ENCODE measurements around the gene HRNR.

HRNR gene

GRCh38 chr1:152188673-152189591, 35.1 kb downstream of the HRNR start:
- peak; percentile 75 for DNase-seq (ENCODE audit: low read depth)

GRCh38 chr1:152186556-152187285, 37.3 kb downstream of the HRNR start:
- no peak for DNase-seq (ENCODE audit: low read depth)

GRCh38 chr1:152185544-152186391, 38.2 kb downstream of the HRNR start:
- peak; percentile 4 for DNase-seq (ENCODE audit: low read depth)

- no peak for DNase-seq (ENCODE audit: low read depth)
These were observed 41.0 kb downstream of the HRNR start for GRCh38 chr1:152182944-152183361.

GRCh38 chr1:152182431-152182830, 41.6 kb downstream of the HRNR start:
- no peak for DNase-seq (ENCODE audit: low read depth)

DNA sequence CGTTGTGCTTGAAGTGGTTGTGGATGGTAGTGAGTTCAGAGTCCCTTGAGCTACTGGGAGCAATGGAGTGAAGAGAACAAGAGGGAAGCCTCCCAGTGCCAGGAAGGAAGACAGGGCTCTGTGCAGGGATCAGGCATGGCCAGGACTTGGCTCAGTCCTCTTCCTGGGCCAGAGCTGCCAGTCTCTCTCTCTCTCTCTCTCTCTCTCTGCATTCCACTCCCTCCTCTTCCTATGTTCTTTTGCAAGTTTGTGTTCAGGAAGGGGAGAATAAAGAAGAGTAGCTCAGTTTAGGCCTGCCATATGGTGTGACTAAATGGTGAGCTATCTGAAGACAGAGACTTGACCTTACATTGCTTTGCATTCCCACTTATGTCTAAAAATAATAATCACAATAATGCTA, 44.4 kb downstream of the HRNR start:
- DNase-seq (ENCODE audit: low read depth) = no peak

- DNase-seq (ENCODE audit: low read depth) = no peak
These were observed 53.6 kb downstream of the HRNR start for GRCh38 chr1:152170287-152170905.

DNA sequence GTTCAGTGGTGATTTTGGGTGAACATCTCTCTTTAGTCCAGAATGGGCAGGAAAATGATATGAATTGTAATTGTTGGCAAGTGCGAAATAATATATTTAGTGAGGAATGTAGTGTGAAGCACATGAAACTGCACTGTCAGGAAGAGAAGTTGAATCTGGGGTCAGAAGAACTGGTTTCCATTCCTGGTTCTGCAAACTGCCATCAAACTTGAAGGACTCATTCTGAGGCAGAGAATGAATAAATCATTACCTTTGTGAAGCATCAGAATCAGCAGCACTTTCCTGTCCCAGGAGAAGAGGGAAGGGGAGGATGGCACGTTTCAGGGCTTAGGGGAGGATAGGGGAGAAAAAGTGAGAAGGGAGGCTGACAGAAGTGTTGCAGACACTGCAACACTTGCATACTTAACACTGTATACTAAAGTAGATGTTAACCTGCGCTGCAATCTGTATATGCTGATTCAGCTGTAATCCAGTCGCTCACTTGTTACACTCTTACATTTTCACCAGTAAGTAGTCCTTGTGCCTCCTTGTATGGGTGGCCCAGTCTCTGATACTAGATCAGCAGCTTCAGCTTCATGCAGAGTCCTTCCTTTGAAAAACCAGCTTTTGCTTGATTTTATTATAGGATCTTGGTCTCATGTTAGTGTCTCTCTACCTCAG, 54.5 kb downstream of the HRNR start:
- DNase-seq (ENCODE audit: low read depth) = no peak

DNA sequence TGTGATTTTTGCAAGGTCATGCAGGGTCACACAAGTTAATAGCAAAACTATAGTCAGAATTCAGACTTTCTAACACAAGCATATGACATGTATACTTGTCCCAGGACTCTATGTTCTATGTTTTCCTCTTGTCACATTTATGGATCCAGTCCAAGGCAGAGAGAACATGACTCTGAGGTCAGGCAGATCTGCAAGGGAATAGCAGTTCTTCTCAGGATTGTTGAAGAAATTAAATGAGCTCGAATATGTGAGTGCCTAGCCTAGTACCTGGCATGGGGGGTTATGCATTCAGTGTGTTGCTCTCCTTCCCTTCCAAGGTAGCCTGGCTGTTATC, 55.5 kb downstream of the HRNR start:
- no peak for DNase-seq (ENCODE audit: low read depth)

DNA sequence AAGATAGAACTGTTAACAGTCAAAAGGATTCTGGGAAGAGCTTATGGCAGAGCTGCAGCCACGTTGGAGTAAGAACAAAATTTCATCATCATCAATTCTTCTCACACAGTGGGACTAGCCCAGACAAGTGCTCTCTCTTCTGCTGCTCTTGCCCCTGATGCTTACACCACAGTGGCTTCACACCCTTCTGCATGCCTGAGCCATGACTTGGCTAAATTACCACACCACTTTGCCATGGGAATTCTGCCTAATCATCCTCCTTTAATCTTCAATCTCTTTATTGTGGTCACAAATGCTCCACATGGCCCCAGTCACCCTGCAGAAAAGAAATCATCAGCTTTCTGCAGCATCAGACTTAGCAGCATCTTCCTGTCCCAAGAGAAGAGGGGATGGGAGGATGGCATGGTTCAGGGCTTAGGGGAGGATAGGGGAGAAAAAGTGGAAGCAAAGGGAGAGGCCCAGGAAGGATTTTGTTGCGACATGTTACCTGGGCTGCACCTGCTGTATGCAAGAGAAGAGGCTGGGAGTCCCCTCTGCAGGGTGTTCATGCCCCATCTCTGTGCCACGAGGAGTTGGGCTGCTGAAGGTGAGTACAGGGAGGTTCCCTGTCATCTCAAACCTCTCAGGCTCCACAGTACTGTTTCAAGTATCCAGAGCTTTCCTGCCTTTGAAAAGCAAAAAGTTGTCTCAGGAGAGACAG, 56.0 kb downstream of the HRNR start:
- DNase-seq (ENCODE audit: low read depth) = no peak

GRCh38 chr1:152166966-152167365, 57.0 kb downstream of the HRNR start:
- DNase-seq (ENCODE audit: low read depth) = no peak

DNA sequence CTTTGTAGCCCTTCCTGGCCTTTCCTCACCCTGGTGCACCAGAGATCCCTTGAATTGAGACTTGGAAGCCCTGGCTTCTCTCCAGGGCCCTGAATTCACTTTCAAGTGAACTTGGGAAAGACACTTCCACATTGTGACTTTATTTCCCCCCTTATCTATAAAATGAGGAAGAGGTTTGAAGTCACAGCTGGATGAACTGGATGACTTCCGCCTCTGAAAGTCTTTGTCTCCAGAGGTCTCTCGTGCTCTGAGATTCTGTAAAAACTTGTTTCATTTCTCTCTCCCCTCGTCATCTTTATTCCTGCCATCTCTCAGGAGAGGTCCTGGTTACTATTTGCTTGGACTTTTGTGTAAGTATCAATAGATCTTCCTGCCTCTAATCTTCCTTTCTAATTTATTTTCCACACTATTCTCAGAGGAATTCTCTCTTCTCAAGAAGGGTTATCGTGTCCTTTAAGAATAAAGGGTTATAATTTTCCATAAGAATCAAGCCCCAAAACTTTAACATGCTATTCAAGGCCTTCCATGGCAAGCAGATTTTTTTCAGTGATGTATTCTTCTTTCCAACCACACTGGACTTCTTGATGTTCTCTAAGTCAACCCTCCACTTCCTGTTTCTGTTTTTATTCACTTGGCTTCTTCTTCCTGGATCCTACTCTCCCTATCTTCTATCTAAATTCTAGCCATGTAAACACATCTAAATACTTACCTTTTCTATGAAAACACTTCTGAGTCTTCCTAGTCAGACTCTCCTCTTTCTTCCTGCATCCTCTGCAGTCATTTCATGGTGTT, 58.5 kb downstream of the HRNR start:
- DNase-seq (ENCODE audit: low read depth) = no peak

DNA sequence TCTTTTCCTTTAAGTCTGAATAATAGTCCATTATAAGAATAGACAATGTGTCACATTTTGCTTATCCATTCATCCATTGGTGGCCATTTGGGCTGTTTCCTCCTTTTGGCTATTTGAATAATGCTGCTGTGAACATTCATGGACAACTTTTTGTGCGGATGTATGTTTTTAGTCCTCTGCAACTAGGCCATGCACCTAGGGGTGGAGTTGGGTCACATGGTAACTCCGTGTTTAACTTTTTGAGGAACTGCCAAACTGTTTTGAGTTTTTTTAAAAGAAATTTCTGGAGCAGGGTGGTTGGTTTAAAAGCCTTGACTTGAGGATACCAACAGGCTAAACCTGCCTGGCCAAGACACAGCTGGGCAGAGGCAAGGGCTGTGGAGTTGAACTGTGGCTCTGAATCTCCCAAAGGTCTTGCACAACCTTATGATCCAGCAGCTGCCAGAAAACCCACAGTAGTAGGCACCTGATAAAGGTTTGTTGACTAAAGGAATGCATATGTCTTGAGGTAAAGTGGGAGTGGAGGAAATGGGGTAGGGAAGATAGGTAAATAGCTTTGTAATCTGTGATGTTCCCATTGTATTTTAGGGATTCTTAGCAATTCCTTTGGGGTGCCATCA, 59.4 kb downstream of the HRNR start:
- DNase-seq (ENCODE audit: low read depth) = no peak

DNA sequence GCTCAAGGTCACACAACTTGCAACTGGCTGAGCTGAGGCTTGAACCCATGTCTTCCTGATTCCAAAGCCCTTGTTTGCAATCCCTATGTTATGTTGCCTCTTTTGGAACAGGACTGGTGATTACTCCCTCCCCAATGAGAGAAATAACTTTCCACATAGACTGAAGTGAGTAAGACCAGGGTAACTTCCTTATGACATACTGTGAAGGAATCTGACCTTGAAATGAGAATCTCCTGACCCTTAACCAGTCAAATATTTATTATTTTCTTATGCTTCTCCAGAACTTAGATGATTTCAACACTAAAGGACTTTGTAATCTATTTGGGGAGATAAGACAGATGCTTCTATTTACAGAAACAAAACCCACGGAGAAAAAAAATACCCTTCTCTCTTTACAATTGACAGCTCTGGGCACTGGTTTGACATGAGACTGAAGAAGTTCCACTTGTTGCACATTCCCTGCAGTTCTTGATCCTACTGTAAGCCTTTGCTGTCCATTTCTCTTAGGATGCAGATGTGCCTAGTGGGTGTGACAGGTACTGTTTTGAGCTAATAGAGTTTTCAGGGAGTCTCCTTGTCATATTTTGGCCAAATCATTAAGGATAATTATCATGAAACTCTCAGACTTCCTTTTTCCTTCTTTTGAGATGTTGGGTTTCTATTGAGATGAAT, 61.1 kb downstream of the HRNR start:
- DNase-seq (ENCODE audit: low read depth) = no peak
